PFSK-1 (cell line): Measurements from ENCODE around the gene SEMA4D.

Experiments
- FOXP2 ChIP-seq: optimal IDR thresholded peaks from 2 replicates; pipeline ENCODE3; 2011; ENCODE audit warnings: borderline replicate concordance, control low read depth, inconsistent platforms; ENCODE audit not compliant: insufficient read depth; ENCODE audit errors: extremely low read length, extremely low read depth
- POLR2AphosphoS5 ChIP-seq: IDR thresholded peaks from 2 replicates; pipeline ENCODE4 v1.6.1; 2012; ENCODE audit warnings: low read depth, mild to moderate bottlenecking, control low read depth, low read length, moderate library complexity
- REST ChIP-seq, 2 experiments: IDR thresholded peaks; 2 replicates each; pipeline versions ENCODE4 v1.6.1 to v1.8.0; 2011 to 2012; ENCODE audit warnings: low read depth in 2 of 2, low read length in 2 of 2, control low read depth in 1 of 2, inconsistent platforms in 1 of 2, mild to moderate bottlenecking in 1 of 2, moderate library complexity in 1 of 2; ENCODE audit not compliant: insufficient read depth in 1 of 2
- SIN3A ChIP-seq: IDR thresholded peaks from 2 replicates; pipeline ENCODE4 v1.6.1; 2012; ENCODE audit warnings: mild to moderate bottlenecking, low read length, moderate library complexity, borderline replicate concordance; ENCODE audit not compliant: insufficient read depth
- TAF1 ChIP-seq: IDR thresholded peaks from 2 replicates; pipeline ENCODE4 v1.6.1; 2012; ENCODE audit warnings: low read length, control low read depth, borderline replicate concordance; ENCODE audit not compliant: insufficient read depth

SEMA4D gene

GRCh38 chr9:89379508-89380115, 118.3 kb downstream of the SEMA4D start:
- TF ChIP-seq REST (IDR thresholded peaks at IDR 0.05; ENCODE audit: insufficient read depth in 1 of 2, low read depth in 2 of 2, low read length in 2 of 2), result no peak
- no peak for TF ChIP-seq SIN3A
- no peak for TF ChIP-seq TAF1
- no peak for TF ChIP-seq FOXP2
- no peak for TF ChIP-seq POLR2AphosphoS5

GRCh38 chr9:89379031-89379430, 118.9 kb downstream of the SEMA4D start:
- TF ChIP-seq POLR2AphosphoS5 (no peak), FOXP2 (no peak), TAF1 (no peak), REST (IDR thresholded peaks at IDR 0.05; ENCODE audit: insufficient read depth in 1 of 2, low read depth in 2 of 2, low read length in 2 of 2) (no peak), SIN3A (no peak)

GRCh38 chr9:89378541-89378940, 119.4 kb downstream of the SEMA4D start:
- no peak for TF ChIP-seq REST (IDR thresholded peaks at IDR 0.05; ENCODE audit: insufficient read depth in 1 of 2, low read depth in 2 of 2, low read length in 2 of 2)
- no peak for TF ChIP-seq SIN3A
- no peak for TF ChIP-seq POLR2AphosphoS5
- TF ChIP-seq TAF1, result no peak
- TF ChIP-seq FOXP2, result no peak

GRCh38 chr9:89377411-89377810, 120.5 kb downstream of the SEMA4D start:
- TF ChIP-seq REST (IDR thresholded peaks at IDR 0.05; ENCODE audit: insufficient read depth in 1 of 2, low read depth in 2 of 2, low read length in 2 of 2) (no peak), TAF1 (no peak), SIN3A (no peak), FOXP2 (no peak), POLR2AphosphoS5 (no peak)
